Esophagus squamous epithelium (tissue), 4 donors: ENCODE data around the gene TAB2.

Experiments
- POLR2A ChIP-seq, 4 donors: fragments of 450-650 bp; IDR thresholded peaks; one replicate each; pipeline ENCODE4 v1.6.1; 2017; ENCODE audit warnings: antibody characterized with exemption in 4 of 4, mild to moderate bottlenecking in 4 of 4, moderate library complexity in 3 of 4
- TF ChIP-seq, protein P1 (sequence below), 6 experiments: fragments of 450-650 bp in 4 of 6; fragments of 200-600 bp in 2 of 6; sonication (generic) in 2 of 6; IDR thresholded peaks; one replicate each; pipeline ENCODE4 v1.5.1; 2016 to 2019; ENCODE audit warnings: antibody characterized with exemption in 6 of 6, mild to moderate bottlenecking in 4 of 6, moderate library complexity in 4 of 6

DNA sequence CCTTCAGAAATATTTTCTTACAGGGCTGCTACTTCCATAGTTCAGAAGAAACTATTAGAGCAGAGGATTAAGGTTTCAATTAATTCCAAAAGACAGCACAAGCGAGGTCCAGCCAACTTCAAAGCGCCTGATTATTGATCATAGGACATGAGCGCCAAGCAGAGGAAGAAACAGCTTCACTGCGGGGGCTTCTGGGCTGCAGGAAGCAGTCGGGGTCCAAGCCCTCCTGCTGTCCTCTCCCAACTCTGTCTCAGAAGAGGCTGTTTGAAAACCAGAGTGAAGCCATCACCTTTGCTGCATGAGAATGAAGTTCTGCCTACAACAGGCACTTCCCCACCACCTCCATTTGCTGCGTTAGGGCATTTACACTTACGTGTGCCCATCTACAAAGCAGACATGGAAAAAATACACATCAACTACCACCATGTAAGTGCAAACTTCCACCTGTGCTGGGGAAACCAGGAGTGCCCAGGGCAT lies 106.5 kb downstream of the TAB2 start:
- no peak for TF ChIP-seq POLR2A (IDR thresholded peaks at IDR 0.05)
- TF ChIP-seq, protein P1, sequence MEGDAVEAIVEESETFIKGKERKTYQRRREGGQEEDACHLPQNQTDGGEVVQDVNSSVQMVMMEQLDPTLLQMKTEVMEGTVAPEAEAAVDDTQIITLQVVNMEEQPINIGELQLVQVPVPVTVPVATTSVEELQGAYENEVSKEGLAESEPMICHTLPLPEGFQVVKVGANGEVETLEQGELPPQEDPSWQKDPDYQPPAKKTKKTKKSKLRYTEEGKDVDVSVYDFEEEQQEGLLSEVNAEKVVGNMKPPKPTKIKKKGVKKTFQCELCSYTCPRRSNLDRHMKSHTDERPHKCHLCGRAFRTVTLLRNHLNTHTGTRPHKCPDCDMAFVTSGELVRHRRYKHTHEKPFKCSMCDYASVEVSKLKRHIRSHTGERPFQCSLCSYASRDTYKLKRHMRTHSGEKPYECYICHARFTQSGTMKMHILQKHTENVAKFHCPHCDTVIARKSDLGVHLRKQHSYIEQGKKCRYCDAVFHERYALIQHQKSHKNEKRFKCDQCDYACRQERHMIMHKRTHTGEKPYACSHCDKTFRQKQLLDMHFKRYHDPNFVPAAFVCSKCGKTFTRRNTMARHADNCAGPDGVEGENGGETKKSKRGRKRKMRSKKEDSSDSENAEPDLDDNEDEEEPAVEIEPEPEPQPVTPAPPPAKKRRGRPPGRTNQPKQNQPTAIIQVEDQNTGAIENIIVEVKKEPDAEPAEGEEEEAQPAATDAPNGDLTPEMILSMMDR (IDR thresholded peaks at IDR 0.05), result no peak
